ENCODE data around the gene BRD8.

Gene BRD8

DNA sequence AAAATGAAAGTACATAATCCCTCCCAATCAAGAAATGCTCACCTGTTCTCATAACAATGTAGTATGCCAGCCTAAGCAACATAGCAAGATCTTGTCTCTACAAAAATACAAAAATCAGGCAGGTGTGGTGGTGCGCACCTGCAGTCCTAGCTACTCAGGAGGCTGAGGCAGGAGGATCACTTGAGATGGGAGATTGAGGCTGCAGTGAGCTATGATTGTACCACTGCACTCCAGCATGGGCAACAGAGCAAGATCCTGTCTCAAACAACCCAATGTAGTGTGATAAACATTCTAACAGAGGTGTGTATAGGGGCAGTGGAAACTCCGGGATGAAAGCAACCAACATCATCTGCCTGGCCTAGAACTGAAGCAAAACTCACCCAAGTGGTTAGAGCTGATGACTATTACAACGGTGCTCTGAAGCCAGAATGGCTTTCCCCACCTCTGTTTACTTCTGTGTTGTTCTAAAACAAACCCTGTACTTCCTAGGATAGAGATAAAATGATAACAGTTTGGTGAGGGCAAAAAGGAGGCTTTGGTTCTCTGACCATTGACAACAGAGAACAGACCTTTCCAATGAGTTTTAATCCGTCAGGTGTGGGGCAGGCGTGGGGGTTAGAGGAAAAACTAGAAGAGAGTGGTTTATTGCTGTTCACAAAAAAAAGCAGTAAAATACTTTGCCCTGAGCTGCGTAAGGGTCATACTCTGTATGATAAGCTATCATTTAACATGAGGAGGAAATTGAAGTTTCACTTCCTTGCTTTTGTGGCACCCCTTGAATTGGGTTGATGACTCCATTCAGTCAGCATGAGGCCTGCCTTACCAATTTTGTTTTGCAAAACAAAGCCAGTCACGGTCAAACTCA, 75.7 kb downstream of the BRD8 start:
- no peak for DNase-seq (ENCODE audit: low spot score)

DNA sequence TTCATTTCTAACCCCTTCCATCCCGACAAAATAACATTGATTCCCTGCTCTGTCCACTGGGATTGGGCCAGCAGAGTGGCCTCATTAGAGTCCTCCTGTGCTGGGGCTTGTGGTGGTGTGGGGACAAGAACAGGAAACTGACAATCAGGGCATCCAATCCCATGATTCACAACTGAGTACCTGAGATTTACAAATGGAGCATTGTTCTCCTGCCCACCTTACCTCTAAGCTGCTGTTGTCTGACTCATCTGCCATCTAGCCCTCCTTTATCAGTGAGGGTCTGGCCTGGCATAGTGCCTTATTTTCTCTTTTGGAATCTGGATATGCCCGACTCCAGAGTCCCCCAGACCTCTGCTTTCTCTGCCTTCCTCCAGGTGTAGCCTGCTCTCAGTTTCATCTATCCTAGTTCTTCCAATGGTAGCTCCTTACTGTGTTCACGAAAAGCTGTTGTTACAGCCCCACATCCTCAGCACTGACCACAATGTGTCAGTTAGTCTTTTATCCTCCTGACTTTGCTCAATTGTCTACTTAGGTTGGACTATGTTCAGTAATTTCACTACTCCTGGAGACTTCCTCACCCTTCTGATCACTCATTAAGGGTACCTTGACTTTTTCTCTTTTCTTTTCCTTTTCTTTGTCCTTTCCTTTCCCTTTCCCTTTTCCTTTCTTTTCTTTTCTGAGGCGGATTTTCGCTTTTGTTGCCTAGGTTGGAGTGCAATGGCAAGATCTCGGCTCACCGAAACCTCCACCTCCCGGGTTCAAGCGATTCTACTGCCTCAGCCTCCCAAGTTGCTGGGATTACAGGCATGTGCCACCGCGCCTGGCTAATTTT, 81.2 kb downstream of the BRD8 start:
- no peak for DNase-seq (ENCODE audit: low spot score)

DNA sequence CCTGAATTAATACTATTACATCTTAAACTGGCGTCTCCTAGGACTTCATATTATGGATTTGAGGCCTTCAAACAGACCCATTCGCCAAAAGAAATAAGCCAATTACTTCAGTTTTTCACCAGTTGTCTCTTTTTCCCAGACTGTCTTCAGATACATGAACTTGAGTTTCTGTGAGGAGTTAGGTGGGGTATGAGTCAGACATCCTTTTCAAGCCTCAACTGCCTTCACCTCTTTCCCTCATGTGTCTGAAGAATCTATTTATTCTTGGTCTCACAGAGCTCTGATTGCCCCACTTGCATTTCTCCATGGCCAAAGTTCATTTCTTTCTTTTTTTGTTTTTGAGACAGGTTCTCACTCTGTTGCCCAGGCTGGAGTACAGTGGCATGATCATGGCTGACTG, 82.1 kb downstream of the BRD8 start:
- no peak for DNase-seq (ENCODE audit: low spot score)

DNA sequence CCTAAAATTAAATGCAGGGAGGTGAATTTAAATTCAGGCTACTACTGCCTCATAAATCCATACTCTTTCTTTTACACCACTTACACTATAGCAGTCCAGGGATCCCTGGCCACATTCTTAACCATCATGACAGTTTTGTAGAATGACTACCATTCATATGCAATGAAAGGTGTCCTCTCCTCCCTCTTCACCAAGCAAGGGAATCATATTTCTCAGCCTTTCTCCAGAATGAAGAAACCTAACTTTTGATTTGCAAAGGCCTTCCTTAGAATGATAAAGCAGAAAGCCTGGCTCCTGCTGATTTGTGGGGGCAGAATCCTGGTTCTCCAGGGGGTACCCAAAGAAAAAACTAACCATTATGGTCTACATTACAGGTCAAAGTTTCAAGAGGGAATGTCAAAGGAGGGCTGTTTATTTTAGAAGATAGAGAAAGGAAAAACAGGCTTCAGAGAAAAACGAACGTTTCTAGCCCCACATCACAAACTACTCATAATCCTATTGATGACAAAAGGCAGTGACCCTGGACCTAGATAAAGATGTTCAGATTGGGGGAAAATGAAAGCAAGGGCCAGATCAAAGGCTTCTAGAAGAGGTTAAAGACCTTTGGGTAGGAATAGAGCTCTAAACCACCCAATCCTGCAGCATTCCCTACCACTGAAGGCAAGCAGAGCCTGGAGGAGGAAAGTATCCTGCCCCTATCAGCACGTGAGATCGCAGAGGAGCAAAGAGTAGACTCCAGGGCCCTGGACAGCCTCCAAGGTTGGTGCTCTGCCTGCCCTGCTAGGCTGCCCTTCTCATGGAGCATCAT, 83.1 kb downstream of the BRD8 start:
- DNase-seq (ENCODE audit: low spot score), result no peak

DNA sequence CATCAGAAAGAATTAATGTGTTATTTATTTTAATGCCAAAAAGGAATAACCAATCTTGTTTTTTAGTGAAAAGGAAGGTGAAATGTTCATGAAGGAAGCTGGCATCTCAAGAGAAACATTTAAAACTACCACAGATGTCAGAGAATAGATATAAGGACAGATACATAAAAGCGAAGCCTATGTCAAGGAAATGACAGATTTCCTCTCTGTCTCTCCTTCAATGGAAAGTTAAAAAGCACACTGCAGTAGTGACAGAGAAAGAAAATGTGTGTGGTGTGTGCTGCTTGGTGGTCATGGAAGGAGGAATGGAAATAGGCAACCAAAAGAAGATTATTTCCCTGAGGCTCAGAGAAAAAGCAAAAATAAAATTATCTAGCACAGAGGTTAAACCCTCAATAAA, 85.4 kb downstream of the BRD8 start:
- no peak for DNase-seq (ENCODE audit: low spot score)

DNA sequence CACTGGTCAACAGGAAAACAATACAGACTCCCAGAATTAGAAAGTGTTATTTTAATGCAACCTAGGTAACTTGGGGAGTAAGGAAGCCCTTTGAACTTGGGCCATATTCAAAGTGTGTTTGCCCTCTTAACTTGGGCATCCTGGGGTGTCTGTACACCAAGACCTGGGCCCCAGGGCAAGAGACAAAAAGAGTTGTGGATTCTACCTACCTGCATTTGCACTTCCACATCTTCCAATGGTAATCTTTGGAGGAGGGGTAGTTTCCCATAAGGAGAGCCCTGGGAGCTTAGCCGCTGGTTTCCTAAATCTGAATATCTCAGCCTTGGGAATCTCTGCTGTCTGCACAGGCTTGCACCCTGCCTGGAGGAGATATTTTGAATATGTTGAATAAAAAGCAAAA, 86.1 kb downstream of the BRD8 start:
- no peak for DNase-seq (ENCODE audit: low spot score)

DNA sequence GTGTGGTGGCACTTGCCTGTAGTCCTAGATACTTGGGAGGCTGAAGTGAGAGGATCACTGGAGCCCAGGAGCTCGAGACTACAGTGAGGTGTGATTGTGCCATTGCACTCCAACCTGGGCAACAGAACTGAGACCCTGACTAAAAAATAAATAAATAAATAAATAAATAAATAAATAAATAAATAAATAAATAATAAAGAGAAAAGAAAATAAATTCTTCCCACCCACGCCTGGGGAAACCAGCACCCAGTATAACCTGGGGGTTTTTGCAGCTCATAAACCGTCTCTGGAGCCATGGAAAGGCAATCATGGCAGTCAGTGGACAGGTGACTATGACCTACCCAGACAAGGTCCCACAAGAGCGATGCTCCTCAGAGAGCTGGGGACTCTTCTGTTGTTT, 86.7 kb downstream of the BRD8 start:
- no peak for DNase-seq (ENCODE audit: low spot score)
